Measurements from ENCODE around the gene PRR4.

Gene PRR4

GRCh38 chr12:10851243-10851858 lies 2.1 kb upstream of the PRR4 start:
- peaks cover 15% of the 10 kb centered on the region for H3K9me3 ChIP-seq (ENCODE audit: control insufficient read depth, low read length)
- peaks cover 9% of the 10 kb centered on the region for H3K36me3 ChIP-seq (ENCODE audit: control insufficient read depth, insufficient read depth, low read length)
- H3K4me3 ChIP-seq (ENCODE audit: extremely low read depth, insufficient read depth, low read length, poor library complexity, severe bottlenecking), result no peak overlapping the region
- H3K4me1 ChIP-seq (ENCODE audit: control insufficient read depth, insufficient read depth, low read length, poor library complexity, severe bottlenecking), result no peaks in the 10 kb centered on the region
- WGBS, 2 experiments (ENCODE audit: insufficient coverage in 2 of 2), result 85 to 93% methylated on average over 2 to 3 of the region's 4 CpGs
- no peak overlapping the region for H3K27ac ChIP-seq (ENCODE audit: low read depth, low read length, severe bottlenecking)

DNA sequence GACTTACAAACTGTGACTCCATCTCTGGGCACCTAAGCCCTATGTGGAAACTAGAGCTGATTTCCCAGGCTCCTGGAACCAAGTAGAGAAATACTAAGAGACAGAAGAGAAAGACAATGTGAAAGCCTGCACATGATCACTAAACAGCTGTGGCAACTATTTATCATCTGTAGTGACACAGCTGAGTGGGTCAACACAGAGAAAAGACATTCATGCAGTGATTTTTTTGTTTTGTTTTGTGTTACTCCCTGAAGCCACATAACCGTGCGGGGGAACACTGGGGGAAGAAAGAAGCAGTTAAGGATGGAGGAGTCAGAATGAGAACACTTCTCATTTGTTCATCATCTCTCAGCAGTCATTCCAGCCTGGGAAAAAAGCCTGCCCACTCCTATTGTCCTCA lies 1.5 kb downstream of the PRR4 start:
- Histone ChIP-seq H3K27ac (ENCODE audit: low read depth, low read length, severe bottlenecking) (no peak overlapping the region), H3K4me1 (ENCODE audit: control insufficient read depth, insufficient read depth, low read length, poor library complexity, severe bottlenecking) (no peaks in the 10 kb centered on the region), H3K36me3 (ENCODE audit: control insufficient read depth, insufficient read depth, low read length) (no peaks in the 10 kb centered on the region), H3K9me3 (ENCODE audit: control insufficient read depth, low read length) (no peaks in the 10 kb centered on the region), H3K4me3 (ENCODE audit: extremely low read depth, insufficient read depth, low read length, poor library complexity, severe bottlenecking) (no peak overlapping the region)
- WGBS, 2 experiments (ENCODE audit: insufficient coverage in 2 of 2), result no CpG with 5 or more reads among the region's 2 CpGs

DNA sequence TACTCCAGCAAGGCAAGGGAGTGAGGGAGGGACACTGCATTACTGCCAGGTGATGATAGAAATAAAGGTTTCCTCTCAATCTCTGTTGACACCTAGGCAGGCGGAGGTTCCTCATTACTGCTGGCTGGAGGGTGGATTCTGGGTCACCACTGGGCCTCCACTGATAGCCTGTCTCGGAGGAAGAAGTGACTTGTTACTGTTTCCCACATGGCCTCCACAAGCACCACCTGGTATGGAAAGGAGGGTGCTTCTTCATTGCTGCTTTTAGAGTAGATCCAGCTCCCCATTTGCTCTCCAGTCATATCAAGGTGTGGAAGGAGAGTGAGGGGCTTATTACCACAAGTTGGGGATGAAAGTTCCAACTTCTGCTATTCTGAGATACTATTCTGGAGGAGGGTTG lies 6.4 kb downstream of the PRR4 start:
- no peak overlapping the region for H3K4me3 ChIP-seq (ENCODE audit: extremely low read depth, insufficient read depth, low read length, poor library complexity, severe bottlenecking)
- H3K4me1 ChIP-seq (ENCODE audit: control insufficient read depth, insufficient read depth, low read length, poor library complexity, severe bottlenecking), result no peaks in the 10 kb centered on the region
- no peaks in the 10 kb centered on the region for H3K36me3 ChIP-seq (ENCODE audit: control insufficient read depth, insufficient read depth, low read length)
- no peaks in the 10 kb centered on the region for H3K9me3 ChIP-seq (ENCODE audit: control insufficient read depth, low read length)
- H3K27ac ChIP-seq (ENCODE audit: low read depth, low read length, severe bottlenecking), result no peak overlapping the region
- 100% methylated on average over 1 of the region's 2 CpGs; no CpG with 5 or more reads in 1 of the 2 experiments for WGBS, 2 experiments (ENCODE audit: insufficient coverage in 2 of 2)

DNA sequence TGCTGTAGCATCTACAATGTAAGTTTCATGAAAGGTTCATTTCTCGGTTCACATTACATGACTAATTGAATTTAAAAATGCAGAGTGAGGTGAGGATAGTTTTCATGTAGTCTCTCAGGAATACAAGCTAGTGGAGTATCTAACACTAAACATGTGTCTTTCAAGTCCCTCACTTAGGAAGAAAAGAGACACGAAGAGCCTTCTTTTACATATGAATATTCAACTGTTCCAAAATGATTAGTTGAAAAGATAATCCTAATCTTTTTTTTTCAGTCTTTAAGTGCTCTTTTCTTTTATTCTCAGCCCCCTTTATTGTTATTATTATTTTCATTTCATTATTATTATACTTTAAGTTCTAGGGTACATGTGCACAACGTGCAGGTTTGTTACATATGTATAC lies 10.8 kb downstream of the PRR4 start:
- Histone ChIP-seq H3K4me1 (ENCODE audit: control insufficient read depth, insufficient read depth, low read length, poor library complexity, severe bottlenecking) (no peaks in the 10 kb centered on the region), H3K9me3 (ENCODE audit: control insufficient read depth, low read length) (peaks cover 6% of the 10 kb centered on the region), H3K4me3 (ENCODE audit: extremely low read depth, insufficient read depth, low read length, poor library complexity, severe bottlenecking) (no peak overlapping the region), H3K36me3 (ENCODE audit: control insufficient read depth, insufficient read depth, low read length) (no peaks in the 10 kb centered on the region), H3K27ac (ENCODE audit: low read depth, low read length, severe bottlenecking) (no peak overlapping the region)
- WGBS, 2 experiments (ENCODE audit: insufficient coverage in 2 of 2), result 100% methylated on average over 1 of the region's 3 CpGs; no CpG with 5 or more reads in 1 of the 2 experiments

DNA sequence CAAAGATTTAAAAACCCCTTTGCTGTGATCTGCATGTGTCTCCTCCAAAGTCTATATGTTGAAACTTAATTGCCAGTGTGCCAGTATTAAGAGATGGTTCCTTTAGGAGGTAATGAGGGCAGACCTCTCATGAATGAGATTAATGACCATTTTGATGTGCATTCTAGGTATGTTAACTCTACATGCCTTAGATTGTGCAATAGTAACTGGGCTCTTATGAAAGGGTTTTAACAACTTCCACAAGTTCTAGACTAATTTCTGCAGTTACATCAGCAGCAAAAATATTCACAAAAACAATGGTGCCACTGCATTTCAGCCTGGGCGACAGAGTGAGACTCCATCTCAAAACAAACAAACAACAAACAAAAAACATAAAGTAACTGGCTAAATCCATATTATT lies 19.3 kb downstream of the PRR4 start:
- H3K4me3 ChIP-seq (ENCODE audit: extremely low read depth, insufficient read depth, low read length, poor library complexity, severe bottlenecking), result no peak overlapping the region
- 83 to 100% methylated on average over 1 of the region's 1 CpG for WGBS, 2 experiments (ENCODE audit: insufficient coverage in 2 of 2)
- H3K27ac ChIP-seq (ENCODE audit: low read depth, low read length, severe bottlenecking), result no peak overlapping the region
- no peaks in the 10 kb centered on the region for H3K36me3 ChIP-seq (ENCODE audit: control insufficient read depth, insufficient read depth, low read length)
- H3K9me3 ChIP-seq (ENCODE audit: control insufficient read depth, low read length), result no peaks in the 10 kb centered on the region
- H3K4me1 ChIP-seq (ENCODE audit: control insufficient read depth, insufficient read depth, low read length, poor library complexity, severe bottlenecking), result peaks cover 1% of the 10 kb centered on the region

DNA sequence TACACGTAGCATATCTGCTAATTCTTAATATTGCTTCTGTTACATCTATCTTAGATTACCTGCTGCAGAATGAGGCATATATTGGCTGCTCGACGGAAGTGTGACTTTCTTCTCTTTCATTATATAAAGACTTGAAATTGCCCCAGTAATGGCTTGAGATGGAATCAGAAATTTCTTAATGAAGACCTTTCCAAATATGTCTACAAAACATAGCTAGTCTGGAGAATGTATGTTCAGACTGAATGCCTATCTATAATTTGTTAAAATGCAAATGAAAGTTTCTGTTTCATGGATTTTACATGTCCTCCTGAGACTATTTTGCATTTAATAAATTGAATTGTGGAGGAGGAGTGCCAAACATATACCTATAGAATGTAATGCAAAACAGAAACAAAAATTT lies 23.0 kb downstream of the PRR4 start, which contains the start of gene TAS2R10:
Gene TAS2R10 (minus strand): TSS at position 101 of the 400 bp plus-strand sequence. CDS start 89 bp downstream, at position 12.
- Histone ChIP-seq H3K4me1 (ENCODE audit: control insufficient read depth, insufficient read depth, low read length, poor library complexity, severe bottlenecking) (peaks cover 4% of the 10 kb centered on the region), H3K9me3 (ENCODE audit: control insufficient read depth, low read length) (no peaks in the 10 kb centered on the region), H3K36me3 (ENCODE audit: control insufficient read depth, insufficient read depth, low read length) (no peaks in the 10 kb centered on the region), H3K4me3 (ENCODE audit: extremely low read depth, insufficient read depth, low read length, poor library complexity, severe bottlenecking) (no peak within 1 kb of the TSS), H3K27ac (ENCODE audit: low read depth, low read length, severe bottlenecking) (no peak within 1 kb of the TSS)
- WGBS, 2 experiments (ENCODE audit: insufficient coverage in 2 of 2), result no CpG with 5 or more reads among the region's 3 CpGs

- H3K4me1 ChIP-seq (ENCODE audit: control insufficient read depth, insufficient read depth, low read length, poor library complexity, severe bottlenecking), result peaks cover 4% of the 10 kb centered on the region
- no peak overlapping the region for H3K4me3 ChIP-seq (ENCODE audit: extremely low read depth, insufficient read depth, low read length, poor library complexity, severe bottlenecking)
- no peaks in the 10 kb centered on the region for H3K36me3 ChIP-seq (ENCODE audit: control insufficient read depth, insufficient read depth, low read length)
- no peaks in the 10 kb centered on the region for H3K9me3 ChIP-seq (ENCODE audit: control insufficient read depth, low read length)
- WGBS, 2 experiments (ENCODE audit: insufficient coverage in 2 of 2), result 60 to 78% methylated on average over 1 to 3 of the region's 3 CpGs
- H3K27ac ChIP-seq (ENCODE audit: low read depth, low read length, severe bottlenecking), result no peak overlapping the region
Measured at GRCh38 chr12:10824957-10825356, 24.3 kb downstream of the PRR4 start.

DNA sequence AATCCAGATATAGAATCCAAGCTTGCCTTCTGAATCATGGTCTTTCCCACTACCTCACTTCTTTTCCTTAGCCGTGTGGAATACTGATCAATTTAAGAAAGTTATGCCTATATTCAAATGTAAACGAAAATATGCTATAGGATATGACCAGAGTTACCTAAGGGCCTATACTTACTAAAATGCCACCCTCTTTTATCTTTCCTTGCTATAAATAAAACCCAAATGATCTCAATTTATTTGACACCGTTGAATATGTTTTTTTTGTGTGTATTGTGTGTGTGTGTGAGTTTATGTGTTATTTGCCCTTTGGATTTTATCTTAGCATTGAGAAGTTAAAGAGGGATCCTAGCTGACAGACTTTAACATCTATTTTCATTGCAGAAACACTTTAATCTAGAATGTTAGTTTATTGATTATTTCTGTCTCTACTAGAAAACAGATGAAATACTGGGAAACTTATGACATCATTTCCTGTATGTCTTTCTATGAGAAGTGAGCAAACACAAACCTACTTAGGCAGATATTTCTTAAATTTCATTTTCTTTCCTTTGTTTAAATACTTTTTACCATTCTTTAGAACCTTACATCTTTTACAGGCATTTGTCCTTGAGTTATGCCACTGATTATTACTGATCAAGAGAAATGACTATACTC lies 37.3 kb downstream of the PRR4 start:
- no CpG with 5 or more reads among the region's 3 CpGs for WGBS, 2 experiments (ENCODE audit: insufficient coverage in 2 of 2)
- no peaks in the 10 kb centered on the region for H3K36me3 ChIP-seq (ENCODE audit: control insufficient read depth, insufficient read depth, low read length)
- H3K4me1 ChIP-seq (ENCODE audit: control insufficient read depth, insufficient read depth, low read length, poor library complexity, severe bottlenecking), result no peaks in the 10 kb centered on the region
- no peak overlapping the region for H3K4me3 ChIP-seq (ENCODE audit: extremely low read depth, insufficient read depth, low read length, poor library complexity, severe bottlenecking)
- H3K27ac ChIP-seq (ENCODE audit: low read depth, low read length, severe bottlenecking), result no peak overlapping the region
- H3K9me3 ChIP-seq (ENCODE audit: control insufficient read depth, low read length), result no peaks in the 10 kb centered on the region

DNA sequence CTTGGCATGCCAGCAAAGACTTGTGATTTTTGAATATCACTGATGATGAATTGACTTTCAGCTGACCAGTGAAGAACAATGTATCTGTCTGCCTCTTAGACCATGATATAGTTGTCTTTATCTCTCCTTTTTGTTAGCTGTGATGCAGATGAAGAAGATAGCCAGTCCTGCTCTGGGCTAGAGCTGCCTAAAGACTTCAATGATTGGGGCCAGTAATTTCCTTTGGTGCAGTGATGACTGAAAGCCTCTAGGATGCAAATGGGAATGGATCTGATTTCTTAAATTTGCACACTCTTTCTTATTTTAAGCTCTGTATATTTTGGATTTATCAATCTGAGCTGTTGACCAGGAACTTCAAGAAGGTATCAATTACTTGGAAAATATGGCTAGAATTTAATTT lies 39.2 kb downstream of the PRR4 start, which contains the start of gene TAS2R9:
Gene TAS2R9 (minus strand): TSS at position 101 of the 400 bp plus-strand sequence. CDS start 93 bp downstream, at position 8.
- H3K4me1 ChIP-seq (ENCODE audit: control insufficient read depth, insufficient read depth, low read length, poor library complexity, severe bottlenecking), result no peaks in the 10 kb centered on the region
- no peaks in the 10 kb centered on the region for H3K36me3 ChIP-seq (ENCODE audit: control insufficient read depth, insufficient read depth, low read length)
- H3K4me3 ChIP-seq (ENCODE audit: extremely low read depth, insufficient read depth, low read length, poor library complexity, severe bottlenecking), result no peak within 1 kb of the TSS
- H3K9me3 ChIP-seq (ENCODE audit: control insufficient read depth, low read length), result no peaks in the 10 kb centered on the region
- no peak within 1 kb of the TSS for H3K27ac ChIP-seq (ENCODE audit: low read depth, low read length, severe bottlenecking)

- Histone ChIP-seq H3K36me3 (ENCODE audit: control insufficient read depth, insufficient read depth, low read length) (no peaks in the 10 kb centered on the region), H3K27ac (ENCODE audit: low read depth, low read length, severe bottlenecking) (no peak within 1 kb of the TSS), H3K9me3 (ENCODE audit: control insufficient read depth, low read length) (no peaks in the 10 kb centered on the region), H3K4me1 (ENCODE audit: control insufficient read depth, insufficient read depth, low read length, poor library complexity, severe bottlenecking) (no peaks in the 10 kb centered on the region), H3K4me3 (ENCODE audit: extremely low read depth, insufficient read depth, low read length, poor library complexity, severe bottlenecking) (no peak within 1 kb of the TSS)
- WGBS, 2 experiments (ENCODE audit: insufficient coverage in 2 of 2), result no CpG with 5 or more reads among the region's 1 CpG
Measured at GRCh38 chr12:10807186-10807585, 42.1 kb downstream of the PRR4 start, which contains the start of gene TAS2R8. Gene TAS2R8, minus strand, starts transcription at chr12:10807286. Its CDS starts 306 bp downstream, at chr12:10806980.

DNA sequence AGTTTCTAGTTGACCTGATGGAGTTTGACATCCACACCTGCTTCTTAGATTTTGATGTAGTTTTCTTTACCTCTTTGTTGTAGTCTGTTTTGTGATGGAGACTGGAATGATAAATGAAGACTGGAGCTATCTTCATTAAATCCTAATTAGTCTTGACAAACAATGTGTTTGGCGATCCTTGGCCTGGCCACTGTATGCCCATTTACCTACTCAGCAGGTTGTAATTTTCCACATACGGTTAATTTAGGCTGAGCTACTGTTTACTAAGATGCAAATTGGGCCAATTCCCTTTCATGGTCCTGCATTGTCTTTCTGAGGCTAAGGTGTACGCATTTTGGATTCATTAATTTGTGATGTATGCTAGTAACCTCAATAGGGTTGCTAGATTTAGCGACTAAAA lies 46.7 kb downstream of the PRR4 start, which contains the start of gene TAS2R7:
Gene TAS2R7 (minus strand): TSS at position 41 of the 400 bp plus-strand sequence. CDS start 57 bp downstream, outside the sequence.
- Histone ChIP-seq H3K4me3 (ENCODE audit: extremely low read depth, insufficient read depth, low read length, poor library complexity, severe bottlenecking) (no peak within 1 kb of the TSS), H3K27ac (ENCODE audit: low read depth, low read length, severe bottlenecking) (no peak within 1 kb of the TSS), H3K4me1 (ENCODE audit: control insufficient read depth, insufficient read depth, low read length, poor library complexity, severe bottlenecking) (no peaks in the 10 kb centered on the region), H3K36me3 (ENCODE audit: control insufficient read depth, insufficient read depth, low read length) (no peaks in the 10 kb centered on the region), H3K9me3 (ENCODE audit: control insufficient read depth, low read length) (no peaks in the 10 kb centered on the region)
- 58 to 86% methylated on average over 1 to 2 of the region's 4 CpGs for WGBS, 2 experiments (ENCODE audit: insufficient coverage in 2 of 2)

Data from mesodermal cell (in vitro differentiated cells).